ENCODE results near the gene FOSB. TPM values are rescaled to one million over a fixed set of nuclear protein-coding genes. Genes with fewer than 3 reads are reported as not detected.

FOSB gene
- total RNA-seq, 1 experiment from 2014 or later: 1.7 TPM

DNA sequence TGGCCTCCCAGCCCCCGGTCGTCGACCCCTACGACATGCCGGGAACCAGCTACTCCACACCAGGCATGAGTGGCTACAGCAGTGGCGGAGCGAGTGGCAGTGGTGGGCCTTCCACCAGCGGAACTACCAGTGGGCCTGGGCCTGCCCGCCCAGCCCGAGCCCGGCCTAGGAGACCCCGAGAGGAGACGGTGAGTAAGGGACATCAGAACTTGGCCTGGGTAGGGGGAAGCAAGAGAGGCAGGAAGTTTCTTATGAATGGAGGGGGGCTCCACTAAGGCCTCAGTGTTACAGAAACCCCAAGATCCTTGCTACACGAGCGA lies 2.9 kb downstream of the FOSB start:
- H3K9me3 Mint-ChIP-seq: no peaks in the 10 kb centered on the region; a peak in 1 of 5 replicates
- H3K79me2 ChIP-seq (ENCODE audit: insufficient read depth, low read length): no peaks in the 10 kb centered on the region
- H3K27me3 ChIP-seq (ENCODE audit: insufficient read depth, low read length): no peaks in the 10 kb centered on the region; the same call in 1 of the 2 replicates
- peak overlapping the region in 1 of 2 experiments; percentile 92; a peak in 2 of 5 replicates for H3K4me3 Mint-ChIP-seq
- H2BK120ac ChIP-seq (ENCODE audit: low read depth, low read length, poor library complexity, severe bottlenecking): no peak overlapping the region
- H3K9me3 ChIP-seq (ENCODE audit: control insufficient read depth, low read depth, low read length): no peaks in the 10 kb centered on the region
- H3K4me2 ChIP-seq (ENCODE audit: insufficient read depth, insufficient read length, low read length): no peak overlapping the region
- no peak overlapping the region for H4K5ac ChIP-seq (ENCODE audit: insufficient read length, low read depth, low read length)
- no peak overlapping the region for H3T11ph ChIP-seq (ENCODE audit: low read length)
- DNase-seq: no peak
- H4K8ac ChIP-seq (replicated peaks; ENCODE audit: insufficient read length, low read depth, low read length): no peak overlapping the region
- H3K23ac ChIP-seq (ENCODE audit: insufficient read length, low read depth, low read length): no peak overlapping the region
- no peaks in the 10 kb centered on the region for H4K20me1 ChIP-seq (ENCODE audit: control insufficient read depth, insufficient read depth, insufficient read length)
- no peak overlapping the region for H2BK20ac ChIP-seq (ENCODE audit: low read depth, low read length, poor library complexity, severe bottlenecking)
- H2BK5ac ChIP-seq (ENCODE audit: insufficient read length, low read length): no peak overlapping the region
- no peaks in the 10 kb centered on the region for H3K79me1 ChIP-seq (ENCODE audit: insufficient read depth, low read depth, low read length, poor library complexity, severe bottlenecking)
- H3K27ac Mint-ChIP-seq: no peak overlapping the region
- H3K36me3 Mint-ChIP-seq (ENCODE audit: insufficient read depth in 1 of 3, low read depth in 3 of 3): peaks cover 0 to 11% (median 0%) of the 10 kb centered on the region in 3 experiments; a peak in 1 of 7 replicates
- no peak overlapping the region for H3K27ac ChIP-seq (ENCODE audit: insufficient read length, low read depth, low read length)
- no peak overlapping the region for H2BK12ac ChIP-seq (ENCODE audit: insufficient read length, low read depth, low read length)
- no peak overlapping the region for H3K18ac ChIP-seq (ENCODE audit: insufficient read length, low read depth, low read length)
- H3K4ac ChIP-seq (ENCODE audit: low read depth, low read length): no peak overlapping the region
- no peak overlapping the region for H2AK5ac ChIP-seq (ENCODE audit: insufficient read length, low read length)
- TF ChIP-seq, protein P1, sequence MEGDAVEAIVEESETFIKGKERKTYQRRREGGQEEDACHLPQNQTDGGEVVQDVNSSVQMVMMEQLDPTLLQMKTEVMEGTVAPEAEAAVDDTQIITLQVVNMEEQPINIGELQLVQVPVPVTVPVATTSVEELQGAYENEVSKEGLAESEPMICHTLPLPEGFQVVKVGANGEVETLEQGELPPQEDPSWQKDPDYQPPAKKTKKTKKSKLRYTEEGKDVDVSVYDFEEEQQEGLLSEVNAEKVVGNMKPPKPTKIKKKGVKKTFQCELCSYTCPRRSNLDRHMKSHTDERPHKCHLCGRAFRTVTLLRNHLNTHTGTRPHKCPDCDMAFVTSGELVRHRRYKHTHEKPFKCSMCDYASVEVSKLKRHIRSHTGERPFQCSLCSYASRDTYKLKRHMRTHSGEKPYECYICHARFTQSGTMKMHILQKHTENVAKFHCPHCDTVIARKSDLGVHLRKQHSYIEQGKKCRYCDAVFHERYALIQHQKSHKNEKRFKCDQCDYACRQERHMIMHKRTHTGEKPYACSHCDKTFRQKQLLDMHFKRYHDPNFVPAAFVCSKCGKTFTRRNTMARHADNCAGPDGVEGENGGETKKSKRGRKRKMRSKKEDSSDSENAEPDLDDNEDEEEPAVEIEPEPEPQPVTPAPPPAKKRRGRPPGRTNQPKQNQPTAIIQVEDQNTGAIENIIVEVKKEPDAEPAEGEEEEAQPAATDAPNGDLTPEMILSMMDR (conservative IDR thresholded peaks at IDR 0.05): no peak
- H3K4me1 Mint-ChIP-seq: peaks cover 32 to 59% of the 10 kb centered on the region in 2 experiments
- H2AFZ ChIP-seq (ENCODE audit: low read length): no peak overlapping the region
- no peak overlapping the region for H4K91ac ChIP-seq (ENCODE audit: insufficient read length, low read depth, low read length)
- H3K56ac ChIP-seq (ENCODE audit: insufficient read length, low read depth, low read length): no peak overlapping the region
- WGBS (ENCODE audit: extremely low coverage, insufficient read length, low lambda C conversion rate): no CpG with 5 or more reads among the region's 15 CpGs
- H3K9ac ChIP-seq (ENCODE audit: extremely low read depth, insufficient read length, low read length): no peak overlapping the region
- H3K4me1 ChIP-seq (ENCODE audit: insufficient read depth, low read length): no peaks in the 10 kb centered on the region
- H3K14ac ChIP-seq (ENCODE audit: insufficient read depth, low read length): no peak overlapping the region
- H2BK15ac ChIP-seq (ENCODE audit: low read depth, low read length): no peak overlapping the region
- peaks cover 19% of the 10 kb centered on the region for H3K23me2 ChIP-seq (ENCODE audit: insufficient read length, low read depth, low read length, poor library complexity, severe bottlenecking)
- peaks cover 12% of the 10 kb centered on the region for H3K27me3 Mint-ChIP-seq (ENCODE audit: low read depth)

Data from H9 (cell line).